C4-2B (cell line): Measurements from ENCODE around the gene MITF.

Experiments
- ZFX ChIP-seq: fragments of 450-650 bp; IDR thresholded peaks from 2 replicates; pipeline ENCODE4 v1.6.1; 2017
- TF ChIP-seq, protein P1 (sequence below): fragments of 450-650 bp; conservative IDR thresholded peaks from 2 replicates; pipeline ENCODE4 v1.5.1; 2017; ENCODE audit warnings: mild to moderate bottlenecking

DNA sequence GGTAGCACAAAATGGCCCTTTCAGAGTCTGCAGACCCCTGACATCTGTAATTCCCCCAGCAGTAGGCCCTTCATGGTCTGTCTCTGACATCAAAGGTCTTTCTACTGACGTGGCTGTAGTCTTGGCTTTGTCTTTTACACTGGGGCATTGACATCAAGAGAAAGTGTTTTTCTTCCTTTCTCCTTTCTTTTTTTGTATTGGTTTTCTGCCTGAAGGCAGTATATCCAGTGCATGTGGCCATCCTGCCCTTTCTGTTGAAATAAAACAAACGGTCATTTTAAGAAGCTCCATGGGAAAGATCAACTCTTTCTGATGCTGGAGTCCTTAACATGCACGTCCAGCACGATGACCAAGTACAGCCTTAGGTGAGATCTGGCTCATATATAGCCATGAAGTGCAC, 153.4 kb downstream of the MITF start:
- TF ChIP-seq, protein P1, sequence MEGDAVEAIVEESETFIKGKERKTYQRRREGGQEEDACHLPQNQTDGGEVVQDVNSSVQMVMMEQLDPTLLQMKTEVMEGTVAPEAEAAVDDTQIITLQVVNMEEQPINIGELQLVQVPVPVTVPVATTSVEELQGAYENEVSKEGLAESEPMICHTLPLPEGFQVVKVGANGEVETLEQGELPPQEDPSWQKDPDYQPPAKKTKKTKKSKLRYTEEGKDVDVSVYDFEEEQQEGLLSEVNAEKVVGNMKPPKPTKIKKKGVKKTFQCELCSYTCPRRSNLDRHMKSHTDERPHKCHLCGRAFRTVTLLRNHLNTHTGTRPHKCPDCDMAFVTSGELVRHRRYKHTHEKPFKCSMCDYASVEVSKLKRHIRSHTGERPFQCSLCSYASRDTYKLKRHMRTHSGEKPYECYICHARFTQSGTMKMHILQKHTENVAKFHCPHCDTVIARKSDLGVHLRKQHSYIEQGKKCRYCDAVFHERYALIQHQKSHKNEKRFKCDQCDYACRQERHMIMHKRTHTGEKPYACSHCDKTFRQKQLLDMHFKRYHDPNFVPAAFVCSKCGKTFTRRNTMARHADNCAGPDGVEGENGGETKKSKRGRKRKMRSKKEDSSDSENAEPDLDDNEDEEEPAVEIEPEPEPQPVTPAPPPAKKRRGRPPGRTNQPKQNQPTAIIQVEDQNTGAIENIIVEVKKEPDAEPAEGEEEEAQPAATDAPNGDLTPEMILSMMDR: no peak
- no peak for TF ChIP-seq ZFX
